GM23338 (cell line): ENCODE measurements around the gene MYO19. TPM values are rescaled to one million over a fixed set of nuclear protein-coding genes. Genes with fewer than 3 reads are reported as not detected.

Experiments
- ATAC-seq: fragments of 200-7000 bp; cut with Tn5 transposase; 3 replicates; pipeline ENCODE4 v1.9.1; 2020
- DNase-seq: peaks from one replicate; pipeline ENCODE4 v3.0.0-alpha.2; 2015; ENCODE audit warnings: low spot score
- H2AFZ ChIP-seq: fragments of 200-600 bp; sonication (generic); 2 replicates; pipeline ENCODE4 v1.8.0; 2016; ENCODE audit warnings: antibody characterized with exemption, mild to moderate bottlenecking, moderate library complexity
- H3F3A ChIP-seq: fragments of 200-600 bp; sonication (generic); replicated peaks from 2 replicates; pipeline ENCODE4 v1.8.0; 2017; ENCODE audit warnings: antibody characterized with exemption, mixed run types, low read depth
- H3K27ac ChIP-seq: fragments of 200-600 bp; sonication (generic); 2 replicates; pipeline ENCODE4 v1.6.1; 2016; ENCODE audit warnings: low read depth
- H3K27me3 ChIP-seq: fragments of 200-600 bp; sonication (generic); 2 replicates; pipeline ENCODE4 v1.8.0; 2016; ENCODE audit warnings: mild to moderate bottlenecking, mixed run types, moderate library complexity; ENCODE audit not compliant: insufficient read depth
- H3K36me3 ChIP-seq: fragments of 200-600 bp; sonication (generic); 2 replicates; pipeline ENCODE4 v1.8.0; 2016; ENCODE audit warnings: mild to moderate bottlenecking; ENCODE audit not compliant: insufficient read depth
- H3K4me1 ChIP-seq: fragments of 200-600 bp; sonication (generic); 2 replicates; pipeline ENCODE4 v1.8.0; 2016; ENCODE audit warnings: mild to moderate bottlenecking, moderate library complexity; ENCODE audit not compliant: insufficient read depth
- H3K4me2 ChIP-seq: fragments of 200-600 bp; sonication (generic); 2 replicates; pipeline ENCODE4 v1.7.1; 2017; ENCODE audit warnings: mixed run types
- H3K4me3 ChIP-seq: fragments of 200-600 bp; sonication (generic); 2 replicates; pipeline ENCODE4 v1.6.1; 2016; ENCODE audit warnings: mixed run types
- H3K79me2 ChIP-seq: fragments of 200-600 bp; sonication (generic); replicated peaks from 2 replicates; pipeline ENCODE4 v1.8.0; 2017; ENCODE audit warnings: mild to moderate bottlenecking; ENCODE audit not compliant: insufficient read depth
- H3K9me2 ChIP-seq: fragments of 200-600 bp; sonication (generic); 2 replicates; pipeline ENCODE4 v1.8.0; 2017; ENCODE audit not compliant: insufficient read depth
- H4K20me1 ChIP-seq: fragments of 200-600 bp; sonication (generic); replicated peaks from 2 replicates; pipeline ENCODE4 v1.8.0; 2017; ENCODE audit warnings: mild to moderate bottlenecking; ENCODE audit not compliant: insufficient read depth
- H3K27ac Mint-ChIP-seq: 2 replicates; pipeline ENCODE4 v1.8.0; 2020; ENCODE audit warnings: inconsistent platforms, mild to moderate bottlenecking, moderate library complexity, mixed read lengths
- H3K27me3 Mint-ChIP-seq: 3 replicates; pipeline ENCODE4 v1.8.0; 2022; ENCODE audit warnings: low read depth, mild to moderate bottlenecking, moderate library complexity, mixed read lengths, inconsistent platforms; ENCODE audit not compliant: insufficient read depth, poor library complexity
- H3K36me3 Mint-ChIP-seq: 3 replicates; pipeline ENCODE4 v1.8.0; 2021; ENCODE audit warnings: low read depth, mild to moderate bottlenecking, inconsistent platforms, moderate library complexity, mixed read lengths
- H3K4me1 Mint-ChIP-seq: 3 replicates; pipeline ENCODE4 v1.8.0; 2020; ENCODE audit warnings: mild to moderate bottlenecking, inconsistent platforms, mixed read lengths
- H3K4me3 Mint-ChIP-seq: 3 replicates; pipeline ENCODE4 v1.8.0; 2021; ENCODE audit warnings: moderate library complexity, mild to moderate bottlenecking, inconsistent platforms, mixed read lengths
- H3K9me3 Mint-ChIP-seq: 3 replicates; pipeline ENCODE4 v1.8.0; 2020; ENCODE audit warnings: moderate library complexity, mild to moderate bottlenecking, inconsistent platforms, mixed read lengths
- CREB1 ChIP-seq: fragments of 250-450 bp; sonication (Bioruptor Pico); IDR thresholded peaks from 2 replicates; pipeline ENCODE4 v1.5.0; 2020; ENCODE audit warnings: low read depth, mild to moderate bottlenecking, moderate library complexity
- EZH2 ChIP-seq: fragments of 200-600 bp; sonication (generic); IDR thresholded peaks from one replicate; pipeline ENCODE4 v1.8.0; 2017; ENCODE audit warnings: antibody characterized with exemption, mild to moderate bottlenecking, low read depth; ENCODE audit not compliant: unreplicated experiment
- EZH2phosphoT487 ChIP-seq: fragments of 200-600 bp; sonication (generic); IDR thresholded peaks from one replicate; pipeline ENCODE4 v1.8.1; 2018; ENCODE audit warnings: antibody characterized with exemption; ENCODE audit not compliant: unreplicated experiment
- JUNB ChIP-seq: IDR thresholded peaks from one replicate; pipeline ENCODE4 v1.6.1; 2016; ENCODE audit warnings: antibody characterized with exemption; ENCODE audit not compliant: unreplicated experiment
- NANOG ChIP-seq: IDR thresholded peaks from 2 replicates; pipeline ENCODE4 v1.6.1; 2016; ENCODE audit warnings: antibody characterized with exemption, borderline replicate concordance
- POLR2AphosphoS5 ChIP-seq: IDR thresholded peaks from 2 replicates; pipeline ENCODE4 v1.6.1; 2016; ENCODE audit warnings: antibody characterized with exemption, low read depth
- REST ChIP-seq: IDR thresholded peaks from one replicate; pipeline ENCODE4 v1.6.1; 2018; ENCODE audit warnings: antibody characterized with exemption; ENCODE audit not compliant: unreplicated experiment
- STAT1 ChIP-seq: IDR thresholded peaks from one replicate; pipeline ENCODE4 v1.6.1; 2016; ENCODE audit warnings: antibody characterized with exemption; ENCODE audit not compliant: unreplicated experiment
- ZNF114 ChIP-seq: fragments of 250-450 bp; sonication (Bioruptor Pico); IDR thresholded peaks from 2 replicates; pipeline ENCODE4 v1.5.0; 2020; ENCODE audit warnings: mild to moderate bottlenecking, moderate library complexity
- ZNF331 ChIP-seq: fragments of 250-450 bp; sonication (Bioruptor Pico); IDR thresholded peaks from 2 replicates; pipeline ENCODE4 v1.5.0; 2020; ENCODE audit warnings: low read depth, mild to moderate bottlenecking, moderate library complexity
- ZNF462 ChIP-seq: fragments of 250-450 bp; sonication (Bioruptor Pico); IDR thresholded peaks from 2 replicates; pipeline ENCODE4 v1.5.0; 2020; ENCODE audit warnings: mild to moderate bottlenecking, moderate library complexity
- polyA plus RNA-seq: library from polyadenylated mRNA; unstranded; fragments of >200 nt; fragmentation: Nextera tagmentation; extraction: Ambion mirVana; gene quantifications from 2 replicates; pipeline ENCODE4 v1.2.1, GENCODE V29; 2016
- total RNA-seq: library from RNA; depleted of rRNA; stranded (reverse); fragments of >200 nt; shearing (Covaris generic); gene quantifications from 2 replicates; pipeline ENCODE4 v1.2.3, GENCODE V29; 2014
- TF ChIP-seq, protein P1 (sequence below): IDR thresholded peaks from 2 replicates; pipeline ENCODE4 v1.6.1; 2016; ENCODE audit warnings: antibody characterized with exemption
- TF ChIP-seq, protein P2 (sequence below), 2 experiments: fragments of 200-600 bp in 1 of 2; sonication (generic) in 1 of 2; conservative IDR thresholded peaks; 2 replicates each; pipeline versions ENCODE4 v1.5.1 to v1.6.1; 2016 to 2017; ENCODE audit warnings: antibody characterized with exemption in 2 of 2, low read depth in 2 of 2, mild to moderate bottlenecking in 2 of 2, moderate library complexity in 1 of 2

MYO19 gene
- total and polyA plus RNA-seq, 2 experiments from 2014 or later = 37.9 to 150 TPM

- no peak overlapping the region for H3K27ac ChIP-seq
- H3K4me2 ChIP-seq = peak overlapping the region; percentile 62
- 0 out of 2 replicates have a peak, but pooled peaks cover 3% of the 10 kb centered on the region for H4K20me1 ChIP-seq
- 0 out of 2 replicates have a peak, but pooled peaks cover 4% of the 10 kb centered on the region for H3K9me2 ChIP-seq
- peaks cover 37% of the 10 kb centered on the region for H3K27me3 Mint-ChIP-seq
- H3K4me3 ChIP-seq = peak overlapping the region; percentile 30; the same call in 1 of the 2 replicates
- no peak overlapping the region for H3K4me3 Mint-ChIP-seq
- H3K79me2 ChIP-seq = no peaks in the 10 kb centered on the region
- DNase-seq (peak; percentile 75), ATAC-seq (peak; percentile 58)
- H3K9me3 Mint-ChIP-seq = peaks cover 3% of the 10 kb centered on the region; the same call in 1 of the 3 replicates
- TF ChIP-seq REST = no peak
- no peak for TF ChIP-seq JUNB
- TF ChIP-seq ZNF331 (CRISPR knock-in tag) = no peak
- TF ChIP-seq, protein P1, sequence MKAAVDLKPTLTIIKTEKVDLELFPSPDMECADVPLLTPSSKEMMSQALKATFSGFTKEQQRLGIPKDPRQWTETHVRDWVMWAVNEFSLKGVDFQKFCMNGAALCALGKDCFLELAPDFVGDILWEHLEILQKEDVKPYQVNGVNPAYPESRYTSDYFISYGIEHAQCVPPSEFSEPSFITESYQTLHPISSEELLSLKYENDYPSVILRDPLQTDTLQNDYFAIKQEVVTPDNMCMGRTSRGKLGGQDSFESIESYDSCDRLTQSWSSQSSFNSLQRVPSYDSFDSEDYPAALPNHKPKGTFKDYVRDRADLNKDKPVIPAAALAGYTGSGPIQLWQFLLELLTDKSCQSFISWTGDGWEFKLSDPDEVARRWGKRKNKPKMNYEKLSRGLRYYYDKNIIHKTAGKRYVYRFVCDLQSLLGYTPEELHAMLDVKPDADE = no peak
- TF ChIP-seq NANOG = no peak
- TF ChIP-seq STAT1 = no peak
- no peak for TF ChIP-seq ZNF462 (CRISPR knock-in tag)
- no peak for TF ChIP-seq EZH2
- TF ChIP-seq, protein P2, sequence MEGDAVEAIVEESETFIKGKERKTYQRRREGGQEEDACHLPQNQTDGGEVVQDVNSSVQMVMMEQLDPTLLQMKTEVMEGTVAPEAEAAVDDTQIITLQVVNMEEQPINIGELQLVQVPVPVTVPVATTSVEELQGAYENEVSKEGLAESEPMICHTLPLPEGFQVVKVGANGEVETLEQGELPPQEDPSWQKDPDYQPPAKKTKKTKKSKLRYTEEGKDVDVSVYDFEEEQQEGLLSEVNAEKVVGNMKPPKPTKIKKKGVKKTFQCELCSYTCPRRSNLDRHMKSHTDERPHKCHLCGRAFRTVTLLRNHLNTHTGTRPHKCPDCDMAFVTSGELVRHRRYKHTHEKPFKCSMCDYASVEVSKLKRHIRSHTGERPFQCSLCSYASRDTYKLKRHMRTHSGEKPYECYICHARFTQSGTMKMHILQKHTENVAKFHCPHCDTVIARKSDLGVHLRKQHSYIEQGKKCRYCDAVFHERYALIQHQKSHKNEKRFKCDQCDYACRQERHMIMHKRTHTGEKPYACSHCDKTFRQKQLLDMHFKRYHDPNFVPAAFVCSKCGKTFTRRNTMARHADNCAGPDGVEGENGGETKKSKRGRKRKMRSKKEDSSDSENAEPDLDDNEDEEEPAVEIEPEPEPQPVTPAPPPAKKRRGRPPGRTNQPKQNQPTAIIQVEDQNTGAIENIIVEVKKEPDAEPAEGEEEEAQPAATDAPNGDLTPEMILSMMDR (conservative IDR thresholded peaks at IDR 0.05; ENCODE audit: low read depth in 2 of 2) = no peak
- TF ChIP-seq ZNF114 = no peak
- no peak for TF ChIP-seq CREB1 (CRISPR knock-in tag)
- no peak for TF ChIP-seq POLR2AphosphoS5
- TF ChIP-seq EZH2phosphoT487 = no peak
- H2AFZ ChIP-seq = peak overlapping the region; percentile 94
- H3K27ac Mint-ChIP-seq = no peak overlapping the region
- H3K36me3 ChIP-seq = no peaks in the 10 kb centered on the region
- H3K4me1 ChIP-seq = no peaks in the 10 kb centered on the region
- H3K27me3 ChIP-seq = peaks cover 36% of the 10 kb centered on the region
- H3F3A ChIP-seq = no peaks in the 10 kb centered on the region
- peaks cover 4% of the 10 kb centered on the region; the same call in 2 of the 3 replicates for H3K4me1 Mint-ChIP-seq
- H3K36me3 Mint-ChIP-seq = no peaks in the 10 kb centered on the region
These were observed 69.9 kb downstream of the MYO19 start for GRCh38 chr17:36464765-36465088.
